ENCODE results near the gene MAGEA9. TPM values are rescaled to one million over a fixed set of nuclear protein-coding genes. Genes with fewer than 3 reads are reported as not detected.

Gene MAGEA9
- total and polyA plus RNA-seq, 2 donors (not counting 1 experiment from before 2014, with no cell fraction given), result not detected

DNA sequence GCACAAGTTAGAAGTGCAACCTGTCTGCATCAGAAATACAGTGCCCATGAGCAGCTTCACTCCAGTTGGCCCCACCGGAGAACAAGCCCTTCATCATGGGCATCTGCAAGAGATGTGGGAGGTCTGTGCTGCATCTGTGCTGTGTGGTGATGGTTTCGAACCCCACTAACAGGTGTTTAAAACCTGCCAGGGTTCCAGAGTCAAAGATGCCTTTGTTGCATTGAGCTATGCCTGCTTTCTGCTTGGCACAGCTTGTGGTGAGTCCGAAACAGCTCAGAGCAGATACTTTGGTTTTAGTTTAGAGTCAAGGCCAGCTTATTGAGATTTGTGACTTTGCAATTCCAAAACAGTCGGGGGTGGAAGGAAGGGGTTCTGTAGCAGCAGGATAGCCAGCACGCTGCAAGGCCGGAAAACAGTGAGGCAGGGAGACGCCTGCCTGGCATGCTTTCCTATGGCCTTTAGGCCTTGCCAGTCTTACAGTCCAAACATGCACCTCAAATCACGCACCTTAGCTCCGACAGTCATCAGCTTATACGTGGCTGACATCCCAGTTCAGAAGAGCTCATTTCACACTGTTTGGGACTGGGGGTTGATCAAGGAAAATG, 21.8 kb downstream of the MAGEA9 start:
- H3K27me3 Mint-ChIP-seq, result no peaks in the 10 kb centered on the region
- H3K4me3 ChIP-seq (ENCODE audit: control extremely low read depth in 1 of 5, extremely low read depth in 1 of 5, insufficient read depth in 1 of 5, low read depth in 2 of 5, low read length in 4 of 5), result no peak overlapping the region
- intact Hi-C loops (cut with micrococcal nuclease), result no loop called here
- no peak overlapping the region for H3K27ac Mint-ChIP-seq
- H3K4me1 Mint-ChIP-seq, result peaks cover 8% of the 10 kb centered on the region
- CTCF ChIA-PET, result no interaction called here
- H3K27ac ChIP-seq (ENCODE audit: low read length in 2 of 2), result no peak overlapping the region
- TF ChIP-seq CTCF (IDR thresholded peaks at IDR 0.05) (no peak), EZH2 (IDR thresholded peaks at IDR 0.05; ENCODE audit: borderline replicate concordance, insufficient read depth, low read depth, low read length, poor library complexity, severe bottlenecking) (no peak)
- no peaks in the 10 kb centered on the region for H3K9me3 ChIP-seq (ENCODE audit: control extremely low read depth in 1 of 3, control insufficient read depth in 2 of 3, insufficient read depth in 1 of 3, low read length in 2 of 3)
- no peak overlapping the region for H2AFZ ChIP-seq (ENCODE audit: insufficient read depth, low read depth, low read length, poor library complexity, severe bottlenecking)
- no peak overlapping the region for H3K4me3 Mint-ChIP-seq
- H4K20me1 ChIP-seq (ENCODE audit: control insufficient read depth, insufficient read depth, low read length, poor library complexity, severe bottlenecking), result no peaks in the 10 kb centered on the region
- ATAC-seq (ENCODE audit: low read depth) (no peak), DNase-seq (no peak)
- 90% methylated on average over 8 of the region's 10 CpGs for WGBS (ENCODE audit: insufficient coverage)
- no peaks in the 10 kb centered on the region for H3K4me1 ChIP-seq (ENCODE audit: control insufficient read depth in 2 of 2, insufficient read depth in 2 of 2, low read length in 2 of 2)
- H3K27me3 ChIP-seq (replicated peaks in 1 of 4; ENCODE audit: control extremely low read depth in 1 of 4, control insufficient read depth in 3 of 4, insufficient read depth in 4 of 4, low read length in 3 of 4), result no peaks in the 10 kb centered on the region
- H3K4me2 ChIP-seq (replicated peaks; ENCODE audit: low read depth, low read length, poor library complexity, severe bottlenecking), result no peak overlapping the region
- no peaks in the 10 kb centered on the region for H3K9me3 Mint-ChIP-seq (ENCODE audit: insufficient read depth)
- POLR2A ChIA-PET, result no interaction called here
- no peaks in the 10 kb centered on the region for H3K36me3 ChIP-seq (replicated peaks in 1 of 2; ENCODE audit: control extremely low read depth in 1 of 2, control insufficient read depth in 1 of 2, extremely low read depth in 1 of 2, insufficient read depth in 2 of 2, low read length in 1 of 2)
- no peak overlapping the region for H3K9ac ChIP-seq (ENCODE audit: low read length)
- H3K79me2 ChIP-seq (ENCODE audit: control insufficient read depth, insufficient read depth, low read length), result no peaks in the 10 kb centered on the region

DNA sequence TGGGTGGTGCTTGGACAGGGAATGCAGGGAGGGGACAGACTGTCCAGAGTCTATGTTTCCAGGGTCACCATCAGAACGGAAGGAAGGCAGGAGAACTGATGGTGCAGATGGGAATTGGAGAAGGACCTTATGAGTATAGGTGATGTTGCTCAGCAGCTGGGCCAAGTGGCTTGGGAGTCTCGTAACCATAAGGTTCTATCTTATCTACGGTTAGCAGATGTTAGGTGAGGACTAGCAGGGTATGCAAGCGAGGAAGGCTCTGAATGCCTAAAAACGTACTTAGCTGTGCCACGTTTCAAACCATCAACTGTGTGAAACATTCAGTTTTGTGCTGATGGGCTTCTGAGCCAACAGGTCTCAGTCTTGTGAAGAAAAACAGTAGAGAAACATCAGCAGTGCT, 22.4 kb downstream of the MAGEA9 start:
- Histone ChIP-seq H3K9me3 (ENCODE audit: control extremely low read depth in 1 of 3, control insufficient read depth in 2 of 3, insufficient read depth in 1 of 3, low read length in 2 of 3) (no peaks in the 10 kb centered on the region), H3K4me1 (ENCODE audit: control insufficient read depth in 2 of 2, insufficient read depth in 2 of 2, low read length in 2 of 2) (no peaks in the 10 kb centered on the region), H3K27ac (ENCODE audit: low read length in 2 of 2) (no peak overlapping the region), H3K4me2 (replicated peaks; ENCODE audit: low read depth, low read length, poor library complexity, severe bottlenecking) (no peak overlapping the region), H4K20me1 (ENCODE audit: control insufficient read depth, insufficient read depth, low read length, poor library complexity, severe bottlenecking) (no peaks in the 10 kb centered on the region), H3K9ac (ENCODE audit: low read length) (no peak overlapping the region), H3K36me3 (replicated peaks in 1 of 2; ENCODE audit: control extremely low read depth in 1 of 2, control insufficient read depth in 1 of 2, extremely low read depth in 1 of 2, insufficient read depth in 2 of 2, low read length in 1 of 2) (no peaks in the 10 kb centered on the region), H3K27me3 (replicated peaks in 1 of 4; ENCODE audit: control extremely low read depth in 1 of 4, control insufficient read depth in 3 of 4, insufficient read depth in 4 of 4, low read length in 3 of 4) (no peaks in the 10 kb centered on the region), H3K79me2 (ENCODE audit: control insufficient read depth, insufficient read depth, low read length) (no peaks in the 10 kb centered on the region), H2AFZ (ENCODE audit: insufficient read depth, low read depth, low read length, poor library complexity, severe bottlenecking) (no peak overlapping the region), H3K4me3 (ENCODE audit: control extremely low read depth in 1 of 5, extremely low read depth in 1 of 5, insufficient read depth in 1 of 5, low read depth in 2 of 5, low read length in 4 of 5) (no peak overlapping the region)
- Mint-ChIP-seq H3K4me1 (peaks cover 8% of the 10 kb centered on the region), H3K27ac (no peak overlapping the region), H3K27me3 (no peaks in the 10 kb centered on the region), H3K9me3 (ENCODE audit: insufficient read depth) (no peaks in the 10 kb centered on the region), H3K4me3 (no peak overlapping the region)
- CTCF ChIA-PET, result no interaction called here
- ATAC-seq (ENCODE audit: low read depth) (no peak), DNase-seq (no peak)
- POLR2A ChIA-PET, result no interaction called here
- TF ChIP-seq EZH2 (IDR thresholded peaks at IDR 0.05; ENCODE audit: borderline replicate concordance, insufficient read depth, low read depth, low read length, poor library complexity, severe bottlenecking), result no peak
- TF ChIP-seq CTCF (IDR thresholded peaks at IDR 0.05), result no peak
- intact Hi-C loops (cut with micrococcal nuclease), result no loop called here
- WGBS (ENCODE audit: insufficient coverage), result 90% methylated on average over 2 of the region's 6 CpGs

Measured in B cell (primary cell).